ENCODE measurements around the gene MGAT5.

MGAT5 gene

DNA sequence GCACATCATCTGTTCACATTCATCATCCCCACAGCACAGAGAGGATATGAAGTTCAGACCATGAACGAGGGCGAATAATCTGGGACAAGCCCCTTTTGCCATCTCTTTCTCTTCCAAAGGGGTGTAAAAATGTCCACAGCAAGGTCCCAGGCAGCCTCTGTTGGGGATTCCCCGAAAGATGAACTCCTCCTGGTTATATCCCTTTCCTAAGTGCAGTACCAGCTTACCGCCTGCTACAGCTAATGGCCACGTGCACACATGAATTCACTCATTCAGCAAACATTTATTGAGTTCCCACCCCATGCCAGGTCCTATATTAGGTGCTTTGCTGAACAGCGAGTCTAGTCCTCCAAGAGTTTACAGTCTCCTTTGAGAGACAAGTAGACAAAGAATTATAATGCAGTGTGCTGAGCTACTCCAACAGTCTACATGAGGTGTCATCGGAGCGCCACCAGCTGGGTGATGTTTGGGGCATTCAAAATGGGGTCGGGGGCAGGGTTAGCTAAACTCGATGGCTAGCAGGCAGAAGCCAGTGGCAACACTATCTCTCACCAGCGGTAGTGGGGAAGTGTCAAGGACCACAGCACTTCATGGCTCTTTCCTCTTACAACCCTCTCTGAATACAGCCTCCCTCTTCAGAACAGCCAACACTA, 236.0 kb downstream of the MGAT5 start:
- no peak for DNase-seq

- DNase-seq = no peak
These were observed 236.7 kb downstream of the MGAT5 start for GRCh38 chr2:134490559-134490958.

DNA sequence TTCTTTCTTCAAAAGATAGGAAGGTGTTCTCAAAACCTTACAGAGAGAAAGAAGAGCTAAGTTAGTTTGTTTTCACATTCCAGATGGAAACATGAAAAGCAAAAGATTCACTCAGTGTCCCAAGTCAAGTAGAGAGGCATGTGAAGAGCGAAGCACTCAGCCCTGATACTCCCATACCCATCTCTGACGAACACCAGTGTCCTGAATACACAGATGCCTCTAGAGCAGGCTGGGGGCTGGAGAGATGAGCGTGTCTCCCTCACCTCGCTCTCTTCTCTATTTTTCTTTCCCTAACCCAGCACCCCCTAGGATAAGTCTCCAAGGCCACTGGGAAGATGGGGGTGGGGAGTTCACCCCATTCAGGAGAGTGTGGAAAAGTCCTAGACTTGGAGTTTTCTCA, 237.2 kb downstream of the MGAT5 start:
- DNase-seq = no peak

- DNase-seq = no peak
These were observed 238.0 kb downstream of the MGAT5 start for GRCh38 chr2:134491771-134492441.

DNA sequence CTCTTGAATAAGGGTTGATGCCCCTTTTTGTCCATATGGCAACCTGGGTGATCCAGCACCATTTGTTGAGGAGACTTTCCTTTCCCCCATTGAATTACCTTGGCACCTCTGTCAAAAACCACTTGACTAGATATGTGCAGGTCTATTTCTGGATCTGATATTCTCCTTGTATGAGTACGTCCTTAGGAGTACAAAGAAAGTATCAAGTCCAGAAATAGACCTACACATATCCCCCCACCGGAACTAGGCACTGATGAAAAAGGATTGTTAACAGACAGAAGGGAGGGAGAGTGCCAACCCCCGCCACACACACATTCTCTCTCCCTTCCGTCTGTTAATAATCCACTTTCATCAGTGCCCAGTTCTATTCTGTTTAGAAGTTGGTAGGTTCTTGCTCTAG, 239.9 kb downstream of the MGAT5 start:
- DNase-seq = no peak

- no peak for DNase-seq
These were observed 244.8 kb downstream of the MGAT5 start for GRCh38 chr2:134498654-134499053.

DNA sequence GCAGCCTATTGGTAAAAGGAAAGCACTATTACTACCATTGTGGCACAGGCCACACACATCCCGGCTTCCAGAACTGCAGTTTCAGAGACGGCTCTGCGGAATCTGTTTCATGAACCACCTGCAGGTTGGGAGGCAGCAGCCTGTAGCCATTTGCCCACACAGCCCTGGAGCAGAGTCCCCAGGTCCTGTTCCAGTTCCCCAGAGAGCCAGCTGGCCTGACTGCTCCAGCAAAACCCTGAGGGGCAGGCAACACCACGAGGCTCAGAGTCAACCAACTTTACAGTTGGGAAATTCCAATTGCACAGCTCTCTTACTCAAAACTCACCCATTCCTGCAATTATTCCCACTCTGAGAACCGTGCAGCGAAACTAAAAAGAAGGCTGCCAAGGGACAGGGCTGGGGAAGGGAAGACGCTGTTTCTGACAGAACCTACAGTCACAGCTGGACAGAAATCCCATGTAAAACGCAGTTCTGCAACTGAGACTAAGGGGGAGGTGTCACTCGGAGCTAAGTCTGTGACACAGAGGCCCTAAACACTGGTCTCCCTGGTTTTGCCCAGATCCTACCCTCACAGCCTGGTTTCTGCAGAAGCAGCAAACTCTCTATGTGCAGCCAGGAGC, 245.5 kb downstream of the MGAT5 start:
- DNase-seq = no peak

DNA sequence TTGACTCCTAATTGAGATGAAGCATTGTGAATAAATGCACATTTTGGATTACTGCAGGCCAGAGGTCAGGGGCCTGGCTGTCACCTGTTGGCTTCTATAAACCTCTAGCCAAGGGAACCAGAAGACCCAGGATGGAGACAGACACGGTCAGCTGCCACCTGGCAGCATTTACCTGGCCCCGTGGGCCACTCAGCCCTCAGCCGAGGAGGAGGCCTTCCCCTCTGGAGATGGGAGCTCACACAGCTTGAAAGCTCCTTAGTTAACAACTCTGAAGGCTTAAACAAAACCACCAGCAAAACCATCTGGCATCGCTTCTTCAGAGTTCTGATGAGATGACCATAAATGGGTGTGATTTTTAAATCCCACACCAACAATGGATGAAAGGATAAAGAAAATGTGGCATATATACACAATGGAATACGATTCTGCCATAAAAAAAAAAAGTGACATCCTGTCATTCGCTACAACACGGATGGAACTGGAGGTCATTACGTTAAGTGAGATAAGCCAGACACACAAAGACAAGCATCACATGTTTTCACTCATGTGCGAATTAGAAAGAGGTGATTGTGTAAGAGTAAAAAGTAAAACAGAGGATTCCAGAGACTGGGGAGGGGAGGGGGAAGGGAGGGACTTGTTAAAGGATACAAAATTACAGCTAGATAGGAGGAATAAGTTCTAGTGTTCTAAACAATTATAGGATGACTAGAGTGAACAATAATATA, 246.5 kb downstream of the MGAT5 start:
- DNase-seq = no peak

DNA sequence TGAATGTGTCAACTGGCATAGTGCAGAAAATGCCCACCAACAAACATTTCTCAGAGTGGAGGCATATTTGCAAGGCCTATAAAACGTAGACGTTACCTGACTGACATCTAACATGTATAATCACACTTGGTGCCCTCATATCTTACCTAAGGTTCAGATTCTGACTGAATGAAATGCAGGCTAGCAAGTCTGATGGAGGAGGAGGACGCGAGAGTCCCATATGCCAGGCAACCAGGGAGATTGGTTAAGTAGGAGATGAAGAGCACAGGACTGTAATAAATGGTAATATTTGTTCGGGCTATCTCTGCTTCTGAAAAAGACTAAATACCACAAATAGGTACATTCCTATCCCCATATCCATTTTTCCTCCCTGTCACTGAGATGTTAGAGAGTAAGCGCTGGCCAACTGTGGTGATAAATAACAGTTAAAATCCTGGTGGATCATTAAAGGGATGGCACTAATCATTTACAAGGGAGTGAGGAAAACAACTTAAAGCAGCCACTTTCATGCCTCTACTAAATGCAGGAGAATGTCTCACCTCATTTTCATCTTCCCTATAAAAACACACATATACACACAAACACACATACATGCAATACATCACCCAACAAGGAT, 247.7 kb downstream of the MGAT5 start:
- no peak for DNase-seq

DNA sequence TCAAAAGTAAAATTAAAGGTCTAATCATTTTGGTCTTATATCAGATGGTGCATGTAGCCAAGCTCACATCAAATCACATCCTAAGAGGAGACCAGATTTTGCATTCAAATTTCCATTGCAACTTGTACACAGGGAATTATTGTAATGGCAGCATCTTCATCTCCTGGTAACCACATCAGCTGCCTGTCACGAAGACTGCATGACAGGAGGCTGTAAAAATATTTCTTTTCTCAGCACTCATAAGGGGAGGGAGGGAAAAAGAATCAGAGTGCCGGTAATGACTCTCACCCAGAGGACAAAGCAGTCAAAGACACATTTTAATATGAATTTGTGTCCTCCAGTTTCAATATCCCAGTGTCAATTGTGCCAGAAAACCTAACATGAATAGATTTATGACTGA, 248.2 kb downstream of the MGAT5 start:
- no peak for DNase-seq
